Measurements from ENCODE around the gene NOTO. TPM values are rescaled to one million over a fixed set of nuclear protein-coding genes. Genes with fewer than 3 reads are reported as not detected.
A peak's percentile ranks its signal among the peaks of the same experiment; 100 is the strongest.
"Not testable (repeated sequence)": the region's sequence is repeated elsewhere in the genome, so short reads cannot be mapped to it uniquely, and the experiment has no call there.

NOTO gene
- polyA plus RNA-seq, 3 donors = 0.06 to 0.18 (median 0.14) TPM

- DNase-seq = no peak
Measured at GRCh38 chr2:73197579-73197978, 4.8 kb upstream of the NOTO start.

GRCh38 chr2:73200281-73200680 is 2.1 kb upstream of the NOTO start:
- DNase-seq = not testable (repeated sequence)

- no peak for DNase-seq
Measured at GRCh38 chr2:73203055-73203681, 794 bp downstream of the NOTO start.

GRCh38 chr2:73205611-73206010 is 3.2 kb downstream of the NOTO start:
- DNase-seq = no peak

GRCh38 chr2:73208258-73208657 is 5.9 kb downstream of the NOTO start:
- DNase-seq = no peak

GRCh38 chr2:73210019-73210418 is 7.6 kb downstream of the NOTO start:
- no peak for DNase-seq

GRCh38 chr2:73210696-73211095 is 8.3 kb downstream of the NOTO start:
- no peak for DNase-seq

GRCh38 chr2:73212098-73212447 is 9.7 kb downstream of the NOTO start:
- no peak for DNase-seq

GRCh38 chr2:73212448-73213176 is 10.2 kb downstream of the NOTO start:
- no peak for DNase-seq

- DNase-seq = peak; percentile 77
Measured at GRCh38 chr2:73214120-73215035, 12.0 kb downstream of the NOTO start, which contains the start of gene SMYD5. Gene SMYD5, plus strand, starts transcription at chr2:73214245. Its CDS starts 22 bp downstream, at chr2:73214267.

GRCh38 chr2:73215254-73215653 is 12.9 kb downstream of the NOTO start:
- no peak for DNase-seq

- DNase-seq = no peak
Measured at GRCh38 chr2:73217160-73217559, 14.8 kb downstream of the NOTO start.

- DNase-seq = no peak
Measured at GRCh38 chr2:73217826-73218225, 15.5 kb downstream of the NOTO start.

- no peak for DNase-seq
Measured at GRCh38 chr2:73218298-73218697, 15.9 kb downstream of the NOTO start.

- no peak for DNase-seq
Measured at GRCh38 chr2:73223821-73224220, 21.4 kb downstream of the NOTO start.

GRCh38 chr2:73225513-73226360 is 23.4 kb downstream of the NOTO start:
- DNase-seq = no peak

GRCh38 chr2:73227086-73227485 is 24.7 kb downstream of the NOTO start:
- no peak for DNase-seq

GRCh38 chr2:73228631-73229030 is 26.3 kb downstream of the NOTO start:
- DNase-seq = no peak

- DNase-seq = no peak
Measured at GRCh38 chr2:73232403-73233153, 30.2 kb downstream of the NOTO start.

- peak; percentile 100 for DNase-seq
Measured at GRCh38 chr2:73233154-73233931, 31.0 kb downstream of the NOTO start, which contains the start of gene PRADC1. Gene PRADC1, minus strand, starts transcription at chr2:73233239. Its CDS starts 79 bp downstream, at chr2:73233160.

All from renal pelvis (tissue), 4 donors.